ENCODE data around the gene IGLL5. TPM values are rescaled to one million over a fixed set of nuclear protein-coding genes. Genes with fewer than 3 reads are reported as not detected.

Gene IGLL5
- total RNA-seq, 6 experiments from 2014 or later: not detected

- Mint-ChIP-seq H3K27ac (no peak overlapping the region), H3K27me3 (ENCODE audit: insufficient read depth) (peaks cover 16% of the 10 kb centered on the region), H3K36me3 (ENCODE audit: low read depth) (no peaks in the 10 kb centered on the region), H3K4me1 (ENCODE audit: low read depth) (no peaks in the 10 kb centered on the region), H3K9me3 (no peaks in the 10 kb centered on the region), H3K4me3 (no peak overlapping the region)
- no peak for DNase-seq
- no peak for TF ChIP-seq CTCF (IDR thresholded peaks at IDR 0.05)
Measured at GRCh38 chr22:22851969-22852368, 35.6 kb upstream of the IGLL5 start.

GRCh38 chr22:22853713-22854112 is 33.9 kb upstream of the IGLL5 start:
- Mint-ChIP-seq H3K36me3 (ENCODE audit: low read depth) (no peaks in the 10 kb centered on the region), H3K27ac (no peak overlapping the region)

GRCh38 chr22:22854466-22854865 is 33.1 kb upstream of the IGLL5 start:
- Mint-ChIP-seq H3K27me3 (ENCODE audit: insufficient read depth) (peaks cover 27% of the 10 kb centered on the region), H3K9me3 (no peaks in the 10 kb centered on the region), H3K4me1 (ENCODE audit: low read depth) (no peaks in the 10 kb centered on the region), H3K27ac (no peak overlapping the region), H3K4me3 (no peak overlapping the region), H3K36me3 (ENCODE audit: low read depth) (no peaks in the 10 kb centered on the region)
- DNase-seq: no peak
- TF ChIP-seq CTCF (IDR thresholded peaks at IDR 0.05): no peak

More at GRCh38 chr22:22853713-22854112, 33.9 kb upstream of the IGLL5 start:
- no peaks in the 10 kb centered on the region for H3K4me1 Mint-ChIP-seq (ENCODE audit: low read depth)
- H3K4me3 Mint-ChIP-seq: no peak overlapping the region
- no peak for DNase-seq
- no peaks in the 10 kb centered on the region for H3K9me3 Mint-ChIP-seq
- TF ChIP-seq CTCF (IDR thresholded peaks at IDR 0.05): no peak
- H3K27me3 Mint-ChIP-seq (ENCODE audit: insufficient read depth): peaks cover 20% of the 10 kb centered on the region

GRCh38 chr22:22855085-22855484 is 32.5 kb upstream of the IGLL5 start:
- no peak for TF ChIP-seq CTCF (IDR thresholded peaks at IDR 0.05)
- no peaks in the 10 kb centered on the region for H3K9me3 Mint-ChIP-seq
- H3K4me1 Mint-ChIP-seq (ENCODE audit: low read depth): no peaks in the 10 kb centered on the region
- H3K27ac Mint-ChIP-seq: no peak overlapping the region
- peaks cover 28% of the 10 kb centered on the region for H3K27me3 Mint-ChIP-seq (ENCODE audit: insufficient read depth)
- no peak overlapping the region for H3K4me3 Mint-ChIP-seq
- no peak for DNase-seq
- no peaks in the 10 kb centered on the region for H3K36me3 Mint-ChIP-seq (ENCODE audit: low read depth)

- Mint-ChIP-seq H3K36me3 (ENCODE audit: low read depth) (no peaks in the 10 kb centered on the region), H3K4me1 (ENCODE audit: low read depth) (no peaks in the 10 kb centered on the region), H3K4me3 (no peak overlapping the region), H3K9me3 (no peaks in the 10 kb centered on the region), H3K27me3 (ENCODE audit: insufficient read depth) (peaks cover 30% of the 10 kb centered on the region), H3K27ac (no peak overlapping the region)
- DNase-seq: no peak
- TF ChIP-seq CTCF (IDR thresholded peaks at IDR 0.05): peak; percentile 77
Measured at GRCh38 chr22:22855617-22856308, 31.9 kb upstream of the IGLL5 start.
